ENCODE measurements around the gene AVPR2. TPM values are rescaled to one million over a fixed set of nuclear protein-coding genes. Genes with fewer than 3 reads are reported as not detected.
A peak's percentile ranks its signal among the peaks of the same experiment; 100 is the strongest.

AVPR2 gene
- polyA plus RNA-seq, 3 donors = 1.4 to 2.4 (median 1.7) TPM

DNA sequence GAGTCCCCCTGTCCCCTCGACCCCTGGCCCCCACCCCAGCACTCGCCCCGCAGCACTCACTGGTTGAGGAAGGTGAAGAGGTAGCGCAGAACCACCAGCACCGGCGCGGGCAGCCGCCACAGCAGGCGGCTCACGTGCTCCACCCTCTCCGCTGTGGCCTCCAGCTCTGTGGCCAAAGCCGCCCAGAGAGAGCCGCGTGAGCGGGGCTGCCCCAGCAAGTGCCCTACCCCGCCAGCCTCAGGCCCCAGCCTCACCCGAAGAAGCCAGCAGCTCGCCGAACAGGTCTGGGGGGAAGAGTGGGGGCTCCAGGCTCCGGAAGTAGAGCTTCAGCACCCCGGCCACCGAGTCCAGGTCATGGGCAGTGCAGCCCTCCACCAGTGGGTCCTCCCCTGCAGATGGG, 6.0 kb downstream of the AVPR2 start:
- no peak for DNase-seq (ENCODE audit: low read depth in 3 of 3, low spot score in 2 of 3)

DNA sequence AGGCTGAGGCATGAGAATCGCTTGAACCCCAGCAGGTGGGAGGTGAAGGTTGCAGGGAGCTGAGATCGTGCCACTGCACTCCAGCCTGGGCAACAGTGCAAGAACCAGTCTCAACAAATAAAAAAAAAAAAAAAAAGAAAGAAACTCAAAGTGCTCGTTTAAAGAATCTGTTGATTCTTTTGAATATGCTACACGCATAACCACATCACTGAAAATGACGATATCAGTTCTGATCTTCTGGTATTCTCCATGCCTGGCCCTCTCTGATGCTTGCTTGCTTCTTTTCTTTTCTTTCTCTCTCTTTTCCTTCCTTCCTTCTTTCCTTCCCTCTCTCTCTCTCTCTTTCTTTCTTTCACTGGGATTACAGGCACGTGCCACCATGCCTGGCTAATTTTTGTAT, 7.3 kb downstream of the AVPR2 start:
- DNase-seq (ENCODE audit: low read depth in 3 of 3, low spot score in 2 of 3) = no peak

DNA sequence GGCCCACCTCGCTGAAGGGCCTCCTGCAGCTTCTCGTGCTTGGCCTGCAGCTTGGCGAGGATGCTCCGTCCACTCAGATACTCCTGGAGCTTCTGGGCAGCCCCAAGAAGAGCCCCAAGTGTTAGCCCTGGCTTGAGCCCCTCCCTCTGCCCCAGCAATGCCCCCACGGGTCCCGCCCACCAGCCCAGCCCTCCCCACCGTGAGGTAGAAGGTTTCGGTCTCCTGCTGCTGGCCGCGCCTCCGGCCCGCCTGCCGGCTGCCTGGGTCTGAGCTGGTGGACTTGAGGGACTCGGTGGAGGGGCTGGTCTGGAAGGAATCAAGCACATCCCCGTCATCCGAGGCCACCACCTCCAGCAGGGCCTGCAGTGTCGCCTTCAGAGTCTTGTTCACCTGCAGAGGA, 8.7 kb downstream of the AVPR2 start:
- no peak for DNase-seq (ENCODE audit: low read depth in 3 of 3, low spot score in 2 of 3)

DNA sequence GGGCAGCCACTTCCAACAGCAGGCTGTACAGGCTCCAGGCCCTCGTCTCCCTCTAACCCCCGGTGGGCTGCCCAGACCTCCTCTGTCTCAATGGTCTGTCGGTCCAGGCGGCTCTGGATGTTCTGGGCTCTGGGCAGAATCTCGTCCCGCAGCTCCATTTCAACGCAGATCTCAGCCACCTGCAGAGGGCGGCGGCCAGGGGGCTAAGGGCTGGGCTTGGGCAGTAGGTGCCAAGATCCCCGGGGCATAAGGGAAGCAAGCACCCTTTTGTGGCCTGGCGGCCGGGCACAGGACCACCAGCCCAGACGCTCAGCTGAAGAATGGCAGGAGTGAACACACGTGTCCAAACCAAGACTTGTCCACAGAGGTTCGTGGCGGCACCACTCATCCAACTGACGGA, 9.2 kb downstream of the AVPR2 start:
- no peak for DNase-seq (ENCODE audit: low read depth in 3 of 3, low spot score in 2 of 3)

- no peak for DNase-seq (ENCODE audit: low read depth in 3 of 3, low spot score in 2 of 3)
These were observed 13.4 kb downstream of the AVPR2 start for GRCh38 chrX:153917869-153918268.

DNA sequence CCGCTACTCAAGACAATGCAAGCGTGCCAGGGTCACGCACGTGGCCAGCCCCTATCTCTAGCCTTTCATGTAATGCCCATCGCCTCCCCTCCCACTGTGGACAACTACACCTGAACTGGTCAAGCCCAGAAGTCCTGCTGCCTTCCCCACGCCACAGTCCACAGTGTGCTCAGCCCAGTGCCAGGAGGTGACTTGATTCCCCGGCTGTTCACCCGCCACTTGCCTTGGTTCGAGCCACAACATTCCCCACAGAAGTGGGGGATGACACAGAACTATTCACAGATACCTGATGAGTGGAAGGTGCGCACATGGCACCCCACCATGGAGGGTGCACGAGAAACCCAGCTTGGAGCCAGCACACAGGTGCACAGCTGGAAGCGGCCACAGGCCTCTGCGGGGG, 14.8 kb downstream of the AVPR2 start:
- DNase-seq (ENCODE audit: low read depth in 3 of 3, low spot score in 2 of 3) = no peak

- DNase-seq (ENCODE audit: low read depth in 3 of 3, low spot score in 2 of 3) = no peak
These were observed 16.1 kb downstream of the AVPR2 start for GRCh38 chrX:153920546-153920945.

- DNase-seq (ENCODE audit: low read depth in 3 of 3, low spot score in 2 of 3) = no peak
These were observed 16.6 kb downstream of the AVPR2 start for GRCh38 chrX:153921070-153921469.

- DNase-seq (ENCODE audit: low read depth in 3 of 3, low spot score in 2 of 3) = no peak
These were observed 17.3 kb downstream of the AVPR2 start for GRCh38 chrX:153921511-153922446.

GRCh38 chrX:153922932-153923857, 18.7 kb downstream of the AVPR2 start:
- DNase-seq (ENCODE audit: low read depth in 3 of 3, low spot score in 2 of 3) = no peak

GRCh38 chrX:153924149-153924861, 19.8 kb downstream of the AVPR2 start:
- no peak for DNase-seq (ENCODE audit: low read depth in 3 of 3, low spot score in 2 of 3)

DNA sequence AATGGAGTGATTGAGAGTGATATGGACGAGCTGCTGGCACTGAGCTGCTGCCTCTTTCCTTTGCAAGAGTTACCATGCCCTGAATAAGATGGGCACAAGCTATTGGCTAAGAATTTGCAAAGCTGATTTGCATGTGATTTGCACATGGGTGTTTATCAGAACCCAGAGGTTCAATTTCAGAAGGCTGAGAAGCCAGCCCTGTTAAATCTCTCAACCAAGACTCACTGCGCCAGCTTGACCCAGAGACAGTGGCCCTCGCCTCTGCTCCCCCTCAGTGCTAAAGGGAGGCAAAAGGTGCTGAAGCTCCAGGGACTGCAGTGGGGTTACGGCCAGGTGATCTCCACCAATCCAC, 20.9 kb downstream of the AVPR2 start:
- DNase-seq (ENCODE audit: low read depth in 3 of 3, low spot score in 2 of 3) = no peak

- DNase-seq (ENCODE audit: low read depth in 3 of 3, low spot score in 2 of 3) = no peak
These were observed 21.5 kb downstream of the AVPR2 start, which contains the start of gene ARHGAP4 for GRCh38 chrX:153925739-153926551. TSS of gene ARHGAP4 (minus strand) at chrX:153926264. CDS start at chrX:153926202, 62 bp downstream.

DNA sequence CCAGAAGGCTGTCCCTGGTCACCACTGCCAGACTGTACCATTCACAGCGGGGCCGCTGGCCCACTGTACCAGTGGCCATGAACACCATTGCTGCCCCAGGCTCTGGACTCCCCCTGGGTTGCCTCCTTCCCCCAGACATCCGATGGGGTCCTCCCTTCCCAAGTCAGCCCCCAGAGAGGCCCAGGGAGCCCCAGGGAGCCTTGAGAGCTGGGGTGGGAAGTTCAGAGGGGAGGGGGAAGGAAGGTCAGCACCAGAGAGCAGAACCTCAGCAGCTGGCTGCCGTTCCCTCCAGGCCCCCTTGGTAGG, 22.0 kb downstream of the AVPR2 start:
- DNase-seq (ENCODE audit: low read depth in 3 of 3, low spot score in 2 of 3) = no peak

GRCh38 chrX:153926858-153927671, 22.6 kb downstream of the AVPR2 start:
- DNase-seq (ENCODE audit: low read depth in 3 of 3, low spot score in 2 of 3) = no peak

- no peak for DNase-seq (ENCODE audit: low read depth in 3 of 3, low spot score in 2 of 3)
These were observed 23.1 kb downstream of the AVPR2 start for GRCh38 chrX:153927672-153927921.

DNA sequence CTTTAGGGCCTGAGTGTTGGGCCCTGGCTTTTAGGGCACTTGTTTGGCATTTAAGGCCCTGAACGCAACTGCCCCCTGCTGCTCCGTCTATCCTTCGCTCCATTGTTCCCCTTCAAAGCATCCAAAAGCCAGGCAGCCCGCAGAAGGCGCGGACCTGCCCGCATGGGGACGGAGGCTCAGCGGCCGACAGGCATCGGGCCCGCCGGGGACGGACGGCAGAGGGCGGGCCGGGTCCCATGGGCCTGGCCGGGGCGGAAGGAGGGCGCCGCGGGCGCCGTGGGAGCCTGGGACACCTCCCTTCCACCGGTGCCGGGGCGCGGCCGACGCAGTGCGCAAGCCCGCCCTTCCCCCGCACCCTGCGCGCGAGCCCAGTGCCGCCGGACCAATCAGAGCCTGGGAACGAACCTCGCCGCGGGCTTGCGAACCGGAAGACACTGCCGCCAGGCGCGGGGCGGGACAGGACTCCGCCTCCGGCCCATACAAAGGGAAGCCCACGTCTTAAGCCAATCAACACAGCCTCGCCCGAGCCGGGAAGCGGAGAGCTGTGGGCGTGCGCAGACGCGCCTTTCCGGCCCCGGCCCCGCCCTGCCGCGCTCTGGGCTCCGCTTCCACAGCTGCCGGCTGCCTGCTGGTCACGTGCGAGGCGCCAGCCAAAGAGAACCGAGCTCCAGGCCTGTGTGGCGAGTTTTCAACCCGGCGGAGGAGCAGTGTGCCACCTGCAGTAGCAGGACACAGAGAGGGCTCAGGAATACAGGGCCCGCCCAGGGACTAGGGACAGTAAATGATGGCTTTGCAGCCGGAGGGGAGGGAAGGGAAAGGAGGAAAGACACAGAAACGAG, 23.7 kb downstream of the AVPR2 start:
- peak; percentile 71 to 86 (median 86) for DNase-seq (ENCODE audit: low read depth in 3 of 3, low spot score in 2 of 3)

DNA sequence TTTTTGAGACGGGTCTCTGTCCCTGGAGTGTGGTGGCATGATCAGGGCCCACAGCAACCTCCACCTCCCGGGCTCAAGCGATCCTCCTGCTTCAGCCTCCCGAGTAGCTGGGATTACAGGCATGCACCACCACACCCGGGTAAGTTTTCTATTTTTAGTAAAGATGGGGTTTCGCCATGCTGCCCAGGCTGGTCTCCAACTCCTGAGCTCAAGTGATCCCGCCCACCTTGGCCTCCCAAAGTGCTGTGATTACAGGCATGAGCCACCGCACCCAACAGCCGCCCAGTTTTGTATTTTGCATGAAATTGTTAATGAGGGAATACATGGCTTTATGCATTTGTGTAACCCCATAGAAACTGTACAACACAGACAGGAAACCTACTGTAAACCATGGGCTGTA, 24.4 kb downstream of the AVPR2 start:
- no peak for DNase-seq (ENCODE audit: low read depth in 3 of 3, low spot score in 2 of 3)

DNA sequence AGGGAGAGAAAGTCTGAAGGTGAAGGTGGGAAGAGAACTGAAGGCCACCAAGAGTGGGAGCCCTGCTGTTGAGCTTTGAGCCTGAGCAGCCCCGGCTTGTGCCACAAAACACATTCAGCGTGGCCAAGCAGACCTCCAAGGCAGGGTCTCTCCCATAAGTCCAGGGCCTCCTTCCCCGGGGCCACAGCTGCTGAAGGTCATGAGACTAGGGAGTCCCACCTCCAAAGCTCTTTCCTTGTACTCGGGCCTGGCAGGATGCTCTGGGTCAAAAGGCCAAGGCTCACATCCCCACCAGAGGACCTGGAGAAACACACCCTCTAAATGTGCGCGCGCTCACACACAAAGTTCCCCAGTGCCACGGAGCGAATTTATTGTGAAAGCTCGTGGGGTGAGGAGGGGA, 25.1 kb downstream of the AVPR2 start:
- no peak for DNase-seq (ENCODE audit: low read depth in 3 of 3, low spot score in 2 of 3)

Measured in right renal cortex interstitium (tissue), 3 donors.